Right cardiac atrium (tissue), 5 donors: ENCODE results near the gene MYO7B. TPM values are rescaled to one million over a fixed set of nuclear protein-coding genes. Genes with fewer than 3 reads are reported as not detected.

Source experiments
- ATAC-seq, 2 donors: fragments of 200-7000 bp; cut with Tn5 transposase; one replicate each; pipeline versions ENCODE4 v1.8.0 to v1.9.1; 2020; ENCODE audit warnings: moderate library complexity in 2 of 2, mild to moderate bottlenecking in 1 of 2
- DNase-seq, 3 donors: peaks; one replicate each; pipeline ENCODE4 v3.0.0-alpha.2; 2020
- H3K27ac ChIP-seq: one replicate; pipeline ENCODE4 v1.5.1; 2013; ENCODE audit warnings: mild to moderate bottlenecking, low read length, control low read depth, moderate library complexity
- H3K27me3 ChIP-seq: one replicate; pipeline ENCODE4 v1.6.1; 2013; ENCODE audit not compliant: control insufficient read depth, insufficient read depth
- H3K4me1 ChIP-seq: one replicate; pipeline ENCODE4 v1.6.1; 2013; ENCODE audit warnings: low read length; ENCODE audit not compliant: control insufficient read depth, insufficient read depth
- H3K4me3 ChIP-seq: one replicate; pipeline ENCODE4 v1.5.1; 2013; ENCODE audit warnings: low read length, control low read depth
- H3K9me3 ChIP-seq: one replicate; pipeline ENCODE4 v1.6.1; 2013; ENCODE audit warnings: low read length; ENCODE audit not compliant: control insufficient read depth
- WGBS: extraction: QIAGEN DNeasy Blood & Tissue Kit; methylation state at CpG from one replicate; pipeline ENCODE4 v1.1.7; 2013; 5-methylcytosine and 5-hydroxymethylcytosine counted together
- intact Hi-C, 4 donors: fragments of 100-400 bp; cut with DNase I; formaldehyde crosslinking; loops; one replicate each; pipeline versions ENCODE4 v1.11.0 to v1.14.0; 2022 to 2023
- polyA plus RNA-seq: library from polyadenylated mRNA; stranded (reverse); fragments of 200-250 nt; gene quantifications from one replicate; pipeline ENCODE4 v1.2.3, GENCODE V29; 2013
- total RNA-seq, 4 donors: library from RNA; stranded (reverse); fragmentation: NEBNext Ultra II Directional; extraction: Animal tissue kit (Norgen Biotek cat#: 25700); gene quantifications; one replicate each; pipeline ENCODE4 v1.2.1, GENCODE V29; 2021
- donor health status: healthy with polysubstance abuse.
- donor health status: DM: no; HTN: yes; CAD: no.
- donor health status: DM: no; HTN: no; CAD: no.
- donor health status: DM: no; HTN: yes; CAD: no; lungs with severe emphysema.
- donor health status: DM: yes; HTN: yes; CAD: no.

Gene MYO7B
- total and polyA plus RNA-seq, 5 donors = 0.29 to 0.81 (median 0.45) TPM

- peaks cover 10% of the 10 kb centered on the region for H3K4me1 ChIP-seq
- no peak overlapping the region for H3K4me3 ChIP-seq
- peak; percentile 1 to 7 for ATAC-seq
- intact Hi-C loops = no loop called here
- 64% methylated on average over 10 of the region's 10 CpGs for WGBS
- peak; percentile 36 to 65 (median 60) for DNase-seq
- no peaks in the 10 kb centered on the region for H3K9me3 ChIP-seq
- no peak overlapping the region for H3K27ac ChIP-seq
- H3K27me3 ChIP-seq = no peaks in the 10 kb centered on the region
Observed at GRCh38 chr2:127630096-127630863, 94.8 kb downstream of the MYO7B start.

DNA sequence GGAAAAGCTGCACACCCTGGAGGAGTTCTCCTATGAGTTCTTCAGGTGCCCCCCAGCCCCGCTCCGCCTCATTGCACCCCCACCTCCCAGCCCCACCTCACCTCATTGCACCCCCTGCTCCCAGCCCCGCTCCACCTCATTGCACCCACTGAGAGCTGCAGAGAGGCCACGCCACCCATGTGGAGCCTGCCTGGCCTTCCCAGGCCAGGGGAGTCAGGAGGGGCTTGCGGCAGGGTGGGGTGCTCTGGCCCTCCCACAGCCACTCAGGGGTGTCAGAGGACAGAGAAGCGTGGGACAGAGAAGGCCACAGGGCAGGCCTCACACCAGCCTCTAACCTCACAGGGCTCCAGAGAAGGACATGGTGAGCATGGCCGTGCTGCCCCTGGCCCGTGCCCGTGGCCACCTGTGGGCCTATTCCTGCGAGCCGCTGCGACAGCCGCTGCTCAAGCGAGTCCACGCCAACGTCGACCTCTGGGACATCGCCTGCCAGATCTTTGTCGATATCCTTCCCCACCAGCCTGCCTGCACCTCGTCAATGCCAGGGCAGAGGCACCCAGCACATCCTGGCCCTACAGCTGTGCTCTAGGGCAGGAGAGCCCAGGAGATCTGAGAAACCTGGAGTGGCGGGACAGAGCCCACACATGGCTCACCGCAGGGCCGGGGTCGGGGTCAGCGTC, 95.5 kb downstream of the MYO7B start:
- ATAC-seq = peak; percentile 0
- H3K4me1 ChIP-seq = peaks cover 11% of the 10 kb centered on the region
- no peak overlapping the region for H3K4me3 ChIP-seq
- DNase-seq = peak in 2 of 3 donors; percentile 23 to 61
- no peaks in the 10 kb centered on the region for H3K9me3 ChIP-seq
- no peak overlapping the region for H3K27ac ChIP-seq
- intact Hi-C loops = no loop called here
- whole genome bisulfite sequencing = 80% methylated on average over 25 of the region's 25 CpGs
- no peaks in the 10 kb centered on the region for H3K27me3 ChIP-seq

GRCh38 chr2:127631541-127631996, 96.1 kb downstream of the MYO7B start:
- Histone ChIP-seq H3K9me3 (no peaks in the 10 kb centered on the region), H3K27me3 (no peaks in the 10 kb centered on the region), H3K4me1 (peaks cover 11% of the 10 kb centered on the region), H3K4me3 (no peak overlapping the region), H3K27ac (no peak overlapping the region)
- DNase-seq = peak; percentile 32 to 67 (median 65)
- ATAC-seq = peak; percentile 1 to 4
- WGBS = 74% methylated on average over 16 of the region's 16 CpGs
- intact Hi-C loops = no loop called here

GRCh38 chr2:127631997-127632581, 96.6 kb downstream of the MYO7B start:
- Histone ChIP-seq H3K4me1 (peaks cover 11% of the 10 kb centered on the region), H3K4me3 (no peak overlapping the region), H3K27ac (peak overlapping the region; percentile 20), H3K9me3 (no peaks in the 10 kb centered on the region), H3K27me3 (no peaks in the 10 kb centered on the region)
- DNase-seq = peak; percentile 32 to 66 (median 61)
- 76% methylated on average over 17 of the region's 17 CpGs for WGBS
- no peak for ATAC-seq
- intact Hi-C loops = no loop called here

DNA sequence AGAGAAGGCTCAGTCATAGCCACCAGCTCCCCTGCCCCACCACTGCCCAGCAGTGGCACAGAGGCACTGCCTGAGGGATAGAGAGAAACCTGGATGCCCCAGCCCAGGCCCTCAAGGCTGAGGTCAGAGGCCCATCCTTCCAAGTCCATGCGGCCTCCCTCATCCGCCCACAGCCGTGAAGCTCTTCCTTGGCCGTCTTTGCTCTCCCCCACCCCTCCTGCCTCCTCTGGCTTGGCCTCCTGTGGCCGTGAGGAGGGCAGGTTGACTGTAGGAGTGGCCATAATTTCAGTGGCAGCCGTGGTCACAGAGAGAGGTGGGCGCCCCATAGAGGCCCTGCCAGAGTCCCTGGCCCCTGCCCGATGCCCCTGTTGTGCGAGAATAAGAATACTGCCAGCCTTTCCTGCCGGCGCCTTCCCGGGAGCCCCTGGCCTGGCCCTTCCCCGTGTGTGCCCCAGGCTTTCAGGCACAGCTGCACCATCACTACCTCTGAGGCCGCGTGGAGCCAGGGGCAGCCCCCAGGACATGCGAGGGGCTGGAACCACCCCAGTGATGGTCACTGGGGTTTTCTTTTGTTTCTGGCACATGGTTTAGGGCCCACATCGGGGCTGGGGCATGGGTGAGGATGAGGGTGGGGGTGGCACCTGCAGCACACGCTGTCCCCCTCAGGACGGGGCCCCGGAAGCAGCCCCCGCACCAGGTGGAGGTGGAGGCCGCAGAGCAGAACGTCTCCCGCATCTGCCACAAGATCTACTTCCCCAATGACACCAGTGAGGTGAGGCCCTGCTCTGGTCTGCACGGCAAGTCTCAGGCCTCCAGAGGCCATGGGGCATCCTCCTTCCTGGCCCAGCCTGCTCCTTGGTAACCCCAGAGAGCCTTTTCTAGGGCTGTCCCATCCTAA, 97.4 kb downstream of the MYO7B start:
- H3K27me3 ChIP-seq = no peaks in the 10 kb centered on the region
- intact Hi-C loops = no loop called here
- peak; percentile 13 to 59 (median 42) for DNase-seq
- ATAC-seq = no peak
- no peak overlapping the region for H3K4me3 ChIP-seq
- H3K9me3 ChIP-seq = no peaks in the 10 kb centered on the region
- 79% methylated on average over 25 of the region's 25 CpGs for WGBS
- peak overlapping the region; percentile 20 for H3K27ac ChIP-seq
- H3K4me1 ChIP-seq = peaks cover 11% of the 10 kb centered on the region

DNA sequence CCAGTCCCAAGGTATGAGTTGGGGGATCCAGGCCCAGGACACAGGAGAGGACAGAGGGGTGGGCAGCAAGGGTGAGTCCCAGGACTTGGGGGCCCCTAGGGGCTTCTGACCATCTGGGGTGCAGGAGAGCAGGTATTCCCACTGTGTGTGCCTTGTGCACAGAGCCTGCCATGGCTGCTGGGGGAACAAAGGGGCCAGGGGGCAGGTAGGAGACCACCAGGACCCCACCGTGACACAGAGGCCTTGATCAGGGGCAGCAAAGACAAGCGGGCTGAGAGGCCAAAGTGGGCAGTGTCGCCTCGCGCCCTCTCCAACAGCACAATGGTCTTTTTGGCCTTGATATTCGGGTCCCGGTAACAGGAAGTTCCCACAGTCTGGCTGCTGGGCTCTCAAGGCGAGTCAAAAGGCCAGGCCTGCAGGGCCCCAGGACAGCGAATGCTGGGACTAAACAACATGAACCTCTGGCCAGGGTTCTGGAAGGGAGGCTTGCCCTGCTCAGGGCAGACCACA, 98.1 kb downstream of the MYO7B start:
- Histone ChIP-seq H3K27me3 (no peaks in the 10 kb centered on the region), H3K4me3 (no peak overlapping the region), H3K4me1 (peaks cover 14% of the 10 kb centered on the region), H3K27ac (peak overlapping the region; percentile 3), H3K9me3 (no peaks in the 10 kb centered on the region)
- 46% methylated on average over 9 of the region's 9 CpGs for WGBS
- DNase-seq = peak in 1 of 3 donors; percentile 31
- no peak for ATAC-seq
- intact Hi-C loops = no loop called here

DNA sequence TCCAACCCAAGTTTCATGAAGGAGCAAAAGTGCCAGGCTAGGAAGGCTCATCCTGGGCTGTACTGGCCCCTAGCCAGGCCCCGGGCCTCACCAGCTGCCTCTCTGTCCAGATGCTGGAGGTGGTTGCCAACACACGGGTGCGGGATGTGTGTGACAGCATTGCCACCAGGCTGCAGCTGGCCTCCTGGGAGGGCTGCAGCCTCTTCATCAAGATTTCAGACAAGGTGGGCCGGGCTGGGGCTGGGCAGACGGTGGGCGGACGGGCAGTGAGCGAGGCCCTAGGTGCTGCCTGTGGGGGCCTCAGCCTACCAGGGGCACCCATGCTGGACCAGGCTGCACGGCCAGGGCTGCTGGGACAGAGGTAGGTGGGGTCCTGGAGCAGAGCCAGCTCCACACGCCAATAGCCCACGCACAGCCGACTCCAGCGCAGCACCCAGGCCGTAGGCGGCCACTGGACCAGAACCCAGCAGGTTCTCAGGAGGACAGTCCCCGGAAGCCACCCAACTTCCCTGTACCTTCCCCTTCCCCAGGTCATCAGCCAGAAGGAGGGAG, 98.7 kb downstream of the MYO7B start:
- peak overlapping the region; percentile 3 for H3K27ac ChIP-seq
- no peaks in the 10 kb centered on the region for H3K9me3 ChIP-seq
- WGBS = 54% methylated on average over 16 of the region's 16 CpGs
- H3K4me1 ChIP-seq = peaks cover 14% of the 10 kb centered on the region
- DNase-seq = peak; percentile 55 to 81 (median 76)
- H3K27me3 ChIP-seq = no peaks in the 10 kb centered on the region
- intact Hi-C loops = no loop called here
- H3K4me3 ChIP-seq = no peak overlapping the region
- peak in 1 of 2 donors; percentile 1 for ATAC-seq

- intact Hi-C loops = no loop called here
- H3K4me1 ChIP-seq = peaks cover 14% of the 10 kb centered on the region
- H3K27ac ChIP-seq = no peak overlapping the region
- H3K27me3 ChIP-seq = no peaks in the 10 kb centered on the region
- no peak overlapping the region for H3K4me3 ChIP-seq
- ATAC-seq = no peak
- peak; percentile 15 to 57 (median 52) for DNase-seq
- WGBS = 88% methylated on average over 17 of the region's 17 CpGs
- H3K9me3 ChIP-seq = no peaks in the 10 kb centered on the region
Observed at GRCh38 chr2:127634626-127635379, 99.3 kb downstream of the MYO7B start.

- intact Hi-C loops = no loop called here
- ATAC-seq (no peak), DNase-seq (peak; percentile 24 to 63 (median 58))
- Histone ChIP-seq H3K4me3 (no peak overlapping the region), H3K9me3 (no peaks in the 10 kb centered on the region), H3K27ac (no peak overlapping the region), H3K4me1 (peaks cover 14% of the 10 kb centered on the region), H3K27me3 (no peaks in the 10 kb centered on the region)
- 93% methylated on average over 19 of the region's 19 CpGs for WGBS
Observed at GRCh38 chr2:127635380-127636237, 100.1 kb downstream of the MYO7B start.
